HG03442 (cell line): ENCODE measurements around the gene C16orf87.

Experiments
- ATAC-seq: cut with Tn5 transposase; IDR thresholded peaks from one replicate; pipeline ENCODE4 v1.9.1; 2021; ENCODE audit warnings: mild to moderate bottlenecking, moderate library complexity; ENCODE audit not compliant: unreplicated experiment

The C16orf87 gene

DNA sequence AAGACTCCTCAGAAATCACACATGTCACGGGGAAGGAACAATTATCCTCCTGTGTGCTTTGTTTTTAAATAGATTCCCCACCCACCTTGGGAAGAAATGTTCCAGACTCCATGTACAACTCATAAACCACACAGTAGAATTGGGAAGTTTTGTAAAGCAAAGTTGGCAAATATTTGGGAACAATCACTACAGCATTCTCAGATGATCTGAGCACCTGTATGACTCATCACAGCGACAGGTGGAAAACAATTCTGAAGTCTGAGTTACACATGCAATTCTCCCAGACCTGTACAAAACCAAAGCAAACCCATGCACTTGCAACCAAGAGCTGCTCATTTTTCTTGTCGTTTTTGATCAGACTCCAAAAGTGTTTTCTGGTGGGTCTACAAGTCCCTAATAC lies 68.4 kb downstream of the C16orf87 start:
- ATAC-seq, result no peak

DNA sequence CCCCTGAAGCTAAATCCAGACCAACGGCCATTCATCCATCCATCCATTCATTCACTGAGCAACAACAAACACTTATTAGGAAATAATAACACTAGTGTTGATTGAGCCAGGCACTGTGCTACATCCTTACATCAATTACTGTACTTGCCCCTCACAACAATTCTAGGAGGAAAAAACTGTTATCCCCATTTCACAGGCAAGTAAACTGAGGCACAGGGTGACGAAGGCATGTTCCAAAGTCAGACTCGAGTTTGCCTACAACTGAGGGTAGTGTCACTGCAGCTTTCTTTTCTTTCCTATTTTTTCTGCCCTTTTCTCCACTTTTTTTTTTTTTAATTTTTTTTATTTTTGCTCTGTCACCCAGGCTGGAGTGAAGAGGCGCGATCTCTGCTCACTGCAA lies 71.7 kb downstream of the C16orf87 start:
- no peak for ATAC-seq

DNA sequence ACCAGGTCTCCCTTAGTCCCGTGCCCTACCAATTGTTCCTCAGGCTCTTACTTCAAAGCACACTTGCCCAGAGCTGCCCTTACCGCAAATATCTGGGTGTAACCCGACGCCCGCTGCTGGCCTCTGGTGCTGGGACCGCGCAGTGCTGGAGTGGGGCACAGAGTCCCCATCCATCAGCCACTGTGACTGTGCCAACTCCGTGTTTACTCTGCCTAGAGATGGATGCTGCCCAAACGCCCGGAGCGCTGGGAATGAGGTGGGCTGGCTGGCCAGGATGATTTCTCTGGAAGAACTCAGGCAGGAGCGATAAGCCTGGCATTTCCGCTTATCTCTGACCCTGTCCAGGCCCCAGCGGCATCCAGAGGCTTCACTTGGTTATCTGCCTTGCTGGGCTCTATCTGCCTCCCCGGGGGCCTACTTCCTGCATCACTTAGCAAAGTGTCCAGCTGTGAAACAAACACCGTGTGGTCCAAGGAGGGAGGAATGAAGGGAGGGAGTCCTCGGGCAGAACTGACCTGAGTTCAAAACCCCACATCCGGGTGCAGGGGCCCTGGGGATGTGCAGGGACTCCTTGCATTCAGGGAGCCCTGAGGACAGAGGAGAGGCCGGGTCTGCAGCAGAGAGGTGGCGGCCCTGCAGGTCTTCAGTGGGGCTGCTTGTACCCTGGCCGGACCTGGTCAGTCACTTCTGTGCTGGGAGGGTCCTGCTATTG lies 73.5 kb downstream of the C16orf87 start:
- no peak for ATAC-seq

DNA sequence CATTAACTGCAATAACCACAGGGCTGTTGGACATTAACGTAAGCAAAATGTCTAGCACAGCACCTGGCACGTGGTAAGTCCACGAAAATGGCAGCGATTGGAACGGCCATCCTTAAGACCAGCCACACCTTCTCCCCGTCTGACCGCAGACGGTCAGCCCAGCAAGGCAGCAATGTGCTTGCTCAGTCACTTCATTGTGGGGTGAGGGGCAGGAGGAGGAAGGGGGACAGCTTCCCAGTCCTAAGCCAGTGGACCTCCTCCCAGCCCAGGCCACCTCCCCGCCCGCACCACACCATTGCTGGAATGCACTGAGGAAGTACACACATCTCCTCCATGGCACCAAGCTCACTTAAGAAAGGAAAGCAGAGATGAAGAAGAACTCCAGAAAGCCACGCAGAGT lies 74.2 kb downstream of the C16orf87 start:
- ATAC-seq, result no peak

DNA sequence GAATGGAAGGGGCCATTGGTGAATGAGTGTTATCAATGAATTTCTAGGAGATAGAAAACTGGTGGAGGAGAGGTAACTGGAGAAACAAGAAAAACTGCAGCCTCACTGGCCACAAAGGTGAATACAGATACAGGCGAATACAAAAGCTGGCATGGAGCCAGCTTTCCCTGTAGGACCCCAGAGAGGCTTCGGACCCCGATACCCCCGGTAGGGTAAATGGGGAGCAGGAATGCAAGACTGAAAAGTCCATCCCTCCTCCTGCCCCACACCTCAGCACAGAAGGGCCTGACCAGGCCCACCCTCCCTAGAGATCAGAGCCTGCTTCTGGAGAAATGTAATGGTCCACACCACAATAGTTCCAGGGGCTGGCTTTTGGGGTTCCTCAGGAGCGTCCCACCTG lies 78.0 kb downstream of the C16orf87 start:
- no peak for ATAC-seq

DNA sequence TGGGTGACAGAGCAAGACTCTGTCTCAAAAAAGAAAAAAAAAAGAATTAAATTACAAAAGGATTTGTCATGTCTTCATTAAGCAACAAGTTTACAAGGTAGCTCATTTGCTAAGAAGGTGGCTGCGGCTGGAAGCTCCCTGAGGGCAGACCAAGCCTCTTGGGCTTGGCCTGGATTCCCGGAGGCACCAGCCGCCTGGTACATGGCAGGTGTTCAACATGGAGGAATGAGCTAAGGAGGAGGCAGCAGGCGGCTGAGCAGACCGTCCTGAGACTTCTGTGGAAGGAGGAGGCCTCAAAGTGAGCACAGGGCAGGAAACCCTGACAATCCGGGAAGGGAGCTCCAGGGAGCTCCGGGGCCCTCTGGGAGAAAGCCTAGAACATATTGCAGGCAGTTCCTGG lies 79.6 kb downstream of the C16orf87 start:
- ATAC-seq, result no peak

DNA sequence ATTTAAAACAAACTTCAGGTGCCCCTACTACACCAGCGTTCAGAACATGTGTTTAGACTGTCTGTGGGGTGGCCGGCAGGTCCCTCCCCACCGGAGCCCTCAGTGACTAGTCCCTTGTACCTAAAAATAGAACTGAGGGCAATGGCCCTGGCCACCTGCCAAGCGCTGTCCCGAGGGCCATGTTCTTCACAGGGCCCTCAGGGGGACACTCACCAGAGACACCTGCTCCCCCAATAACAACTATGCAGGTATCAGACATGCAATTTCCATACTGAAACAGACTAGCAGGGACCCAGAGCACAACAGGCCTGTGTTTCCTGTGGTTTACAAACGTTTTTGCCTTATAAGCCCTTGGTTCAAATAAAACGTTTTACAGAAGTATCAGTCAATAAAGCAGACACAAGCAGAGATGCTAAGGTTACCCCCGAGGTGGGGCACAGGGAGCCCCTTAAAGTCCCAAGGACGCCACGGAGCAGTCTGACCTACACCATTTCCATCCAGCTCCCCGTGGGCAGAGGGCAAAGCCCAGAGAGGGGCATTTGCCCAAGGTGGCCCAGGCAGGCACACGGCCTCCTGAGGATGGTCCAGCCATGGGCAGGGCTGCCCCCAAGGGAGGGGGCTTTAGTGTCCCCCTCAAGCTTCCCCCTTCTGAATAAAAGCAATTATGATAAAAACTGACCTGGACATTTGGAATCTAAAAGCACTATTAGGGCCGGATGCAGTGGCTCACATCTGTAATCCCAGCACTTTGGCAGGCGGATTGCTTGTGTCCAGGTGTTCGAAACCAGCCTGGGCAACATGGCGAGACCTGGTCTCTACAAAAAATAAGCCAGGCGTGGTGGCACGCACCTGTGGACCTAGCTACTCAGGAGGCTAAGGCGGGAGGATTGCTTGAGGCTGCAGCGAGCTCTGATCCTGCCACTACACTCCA lies 81.9 kb downstream of the C16orf87 start:
- peak; percentile 67 for ATAC-seq

DNA sequence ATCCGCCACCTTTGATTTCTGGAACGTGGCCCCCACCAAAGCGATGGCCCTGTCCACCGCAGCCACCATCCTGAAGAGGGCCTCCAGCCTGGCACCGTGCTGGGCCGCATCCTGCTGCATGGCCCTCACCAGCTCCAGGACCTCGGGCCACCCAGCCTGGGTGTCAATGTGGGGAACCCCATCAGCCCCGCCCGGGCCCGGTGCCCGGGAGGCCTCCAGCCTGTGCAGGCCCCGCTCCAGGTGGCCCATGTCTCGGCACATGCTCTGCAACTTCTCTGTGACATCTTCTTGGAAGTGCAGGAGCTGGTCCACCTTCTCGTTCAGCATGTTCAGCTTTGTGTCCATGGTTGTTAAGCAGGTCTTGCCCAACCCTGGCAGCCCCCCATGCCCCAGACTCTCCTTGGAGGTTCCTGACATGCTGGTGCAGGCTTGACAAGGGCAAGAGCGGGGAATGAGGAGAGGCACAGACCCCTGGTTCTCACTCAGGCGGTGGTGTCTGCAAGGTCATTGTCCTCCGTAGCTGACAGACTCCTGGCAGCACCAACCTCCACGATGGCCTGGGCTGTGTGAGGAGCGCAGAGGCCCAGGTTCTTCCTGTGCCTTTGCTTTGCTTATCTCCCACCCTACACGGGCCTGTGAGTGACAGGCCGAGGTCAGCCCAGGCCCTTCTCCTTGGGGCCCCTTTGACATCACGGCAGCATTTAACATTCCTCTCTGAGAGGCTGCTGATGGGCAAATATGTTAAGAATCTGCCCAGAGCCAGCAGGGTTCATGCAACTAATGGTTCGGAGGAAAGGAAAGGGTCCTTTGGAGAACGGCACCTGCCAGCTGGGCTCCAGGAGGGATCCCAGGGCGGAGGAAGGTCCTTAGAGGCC lies 83.0 kb downstream of the C16orf87 start, which contains the start of gene MYLK3:
MYLK3 (minus strand) TSS at position 568 of the 875 bp plus-strand sequence; CDS start at position 417, 151 bp downstream.
- ATAC-seq, result no peak

DNA sequence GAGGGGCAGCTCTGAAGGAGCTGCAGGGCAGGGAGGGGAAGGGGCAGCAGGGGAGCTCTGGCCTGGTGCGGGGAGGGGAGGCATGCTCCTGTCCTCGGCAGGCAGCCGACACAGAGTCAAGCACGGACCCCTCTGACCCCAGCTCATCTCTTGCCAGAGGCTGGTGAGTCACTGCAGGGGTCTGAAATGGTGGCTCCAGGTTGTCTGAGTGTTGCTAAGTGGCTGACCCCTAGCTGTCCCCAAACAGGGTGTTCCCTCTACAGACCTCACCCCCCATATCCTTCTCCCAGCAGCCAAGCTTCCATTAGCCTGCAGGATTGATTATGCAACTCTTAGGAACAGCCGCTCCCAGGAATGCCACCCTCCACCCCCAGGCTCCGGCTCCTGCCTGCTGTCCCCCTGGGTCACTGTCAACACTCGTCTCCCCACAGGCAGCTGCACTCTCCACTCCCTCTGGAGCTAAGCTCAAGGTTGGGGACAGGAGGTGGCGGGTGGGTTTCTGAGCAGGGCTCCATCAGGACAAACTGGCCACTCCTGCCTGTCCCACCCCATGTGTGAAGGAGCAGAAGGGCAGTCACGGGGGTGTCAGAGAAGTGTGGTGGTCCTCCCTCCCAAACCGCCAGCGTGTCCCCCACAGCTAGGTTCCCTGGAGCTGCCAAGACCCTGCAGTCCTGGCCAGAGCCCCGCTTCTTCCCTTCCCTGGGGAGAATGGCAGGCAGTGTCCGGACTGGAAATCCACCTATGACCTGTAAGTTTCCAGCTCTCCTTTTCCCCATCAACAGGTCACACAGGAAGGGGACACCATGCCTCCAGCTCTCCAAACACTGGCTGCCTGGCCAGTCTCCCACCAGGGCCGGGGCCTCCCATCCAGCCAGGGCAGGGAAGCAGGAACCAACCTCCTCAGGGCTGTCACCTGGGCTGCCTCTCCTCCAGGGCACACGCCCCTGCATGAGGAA lies 83.9 kb downstream of the C16orf87 start:
- no peak for ATAC-seq
